Hematopoietic multipotent progenitor cell treated with erythropoietin and hydrocortisone succinate and interleukin-3 and kit ligand, for 15 days (in vitro differentiated cells): Measurements from ENCODE around the gene KRTAP10-4.

Source experiments
- DNase-seq: peaks from one replicate; pipeline ENCODE4 v3.0.0-alpha.2; 2015; ENCODE audit warnings: low spot score

The KRTAP10-4 gene

DNA sequence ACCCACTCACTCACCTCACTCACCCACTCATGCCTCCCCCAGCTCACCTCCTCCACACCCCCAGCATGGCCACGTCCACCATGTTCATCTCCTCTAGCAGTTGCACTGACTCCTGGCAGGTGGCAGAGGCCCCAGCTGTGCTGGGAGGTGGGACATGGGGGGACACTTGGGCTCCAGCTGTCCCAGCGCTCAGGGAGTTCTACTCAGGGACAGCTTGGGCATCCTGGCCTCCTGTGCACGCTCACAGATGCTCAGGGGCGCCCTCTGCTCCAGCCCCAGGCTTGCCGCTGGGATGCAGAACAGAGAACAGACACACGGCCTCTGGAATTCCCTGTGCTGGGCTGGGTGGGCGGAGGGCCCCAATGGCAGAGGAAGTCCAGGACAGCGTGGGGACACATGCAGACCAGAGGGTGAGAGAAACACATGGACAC is 43.6 kb downstream of the KRTAP10-4 start:
- DNase-seq: no peak

DNA sequence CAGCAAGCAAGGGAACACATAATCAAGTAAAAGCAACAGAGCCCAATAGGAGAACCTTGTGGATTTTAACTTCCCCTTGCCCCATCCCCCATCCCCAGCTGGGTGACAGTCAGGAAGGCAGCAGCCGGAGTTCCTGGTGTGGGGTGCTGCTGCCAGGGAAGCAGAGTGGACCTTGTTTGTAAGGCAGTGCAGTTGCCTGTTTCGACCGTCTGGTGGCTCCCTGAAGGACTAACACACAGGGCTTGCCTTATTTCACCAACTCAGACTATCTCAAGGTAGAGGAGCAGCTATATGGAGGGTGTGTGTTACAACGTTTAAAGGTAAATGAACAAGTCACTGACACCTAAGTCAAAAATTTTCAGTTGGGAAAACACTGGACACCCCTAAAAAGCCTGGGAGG is 45.0 kb downstream of the KRTAP10-4 start:
- DNase-seq: no peak

DNA sequence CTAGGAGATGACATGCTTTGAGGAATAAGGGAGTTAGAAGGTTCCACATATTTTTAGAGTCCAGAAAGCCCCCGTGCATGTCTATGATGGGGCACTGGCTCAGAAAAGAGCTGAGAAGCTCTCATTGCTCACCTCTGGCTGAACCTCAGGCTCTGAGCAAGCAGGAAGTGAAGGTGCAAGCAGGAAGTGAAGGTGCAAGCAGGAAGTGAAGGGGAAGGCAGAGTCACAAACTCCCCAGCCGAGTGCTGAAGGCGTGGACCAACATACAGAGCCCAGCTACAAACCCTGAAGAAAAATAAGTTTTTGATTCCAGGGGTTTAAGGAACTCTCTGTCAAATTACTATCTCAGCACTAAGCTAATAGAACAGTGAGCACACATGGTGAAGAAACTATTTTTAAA is 45.4 kb downstream of the KRTAP10-4 start:
- DNase-seq: no peak

DNA sequence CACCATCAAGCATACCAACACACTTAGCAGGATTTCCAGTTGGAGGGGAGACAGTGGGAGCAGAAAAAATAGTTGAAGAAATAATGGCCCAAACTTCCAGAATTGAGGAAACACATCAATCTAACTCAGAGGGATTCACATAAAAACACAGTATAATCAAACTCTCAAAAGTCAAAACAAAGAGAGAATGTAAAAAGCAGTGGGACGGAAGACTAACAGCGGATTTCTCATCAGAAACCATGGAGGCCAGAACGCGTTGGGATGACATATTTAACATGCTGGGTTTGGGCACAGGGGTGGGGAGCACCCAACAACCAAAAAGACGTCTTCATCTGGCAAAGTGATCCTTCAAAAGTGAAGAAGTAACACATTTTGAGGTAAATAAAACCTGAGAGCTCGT is 46.4 kb downstream of the KRTAP10-4 start:
- DNase-seq: no peak

DNA sequence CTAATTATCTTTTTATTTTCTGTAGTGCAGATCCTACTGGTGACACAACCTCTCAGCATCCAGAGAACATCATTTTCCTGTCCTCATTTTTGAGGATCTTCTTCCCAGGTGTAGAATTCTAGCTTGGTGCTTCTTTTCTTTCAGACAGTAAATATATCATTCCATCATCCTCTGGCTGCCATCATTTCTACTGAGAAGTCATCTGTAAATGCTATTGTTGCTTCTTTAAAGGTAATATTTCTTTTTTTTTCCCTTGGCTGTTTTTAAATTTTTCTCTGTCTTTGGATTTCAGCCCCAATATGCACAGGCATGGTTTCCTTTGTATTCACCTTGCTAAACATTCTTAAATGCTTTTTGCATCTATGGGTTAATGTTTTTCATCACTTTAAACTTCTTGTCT is 50.0 kb downstream of the KRTAP10-4 start:
- DNase-seq: no peak
